ENCODE results near the gene GALR2.
A peak's percentile ranks its signal among the peaks of the same experiment; 100 is the strongest.
"Not testable (repeated sequence)": the region's sequence is repeated elsewhere in the genome, so short reads cannot be mapped to it uniquely, and the experiment has no call there.

GALR2 gene

DNA sequence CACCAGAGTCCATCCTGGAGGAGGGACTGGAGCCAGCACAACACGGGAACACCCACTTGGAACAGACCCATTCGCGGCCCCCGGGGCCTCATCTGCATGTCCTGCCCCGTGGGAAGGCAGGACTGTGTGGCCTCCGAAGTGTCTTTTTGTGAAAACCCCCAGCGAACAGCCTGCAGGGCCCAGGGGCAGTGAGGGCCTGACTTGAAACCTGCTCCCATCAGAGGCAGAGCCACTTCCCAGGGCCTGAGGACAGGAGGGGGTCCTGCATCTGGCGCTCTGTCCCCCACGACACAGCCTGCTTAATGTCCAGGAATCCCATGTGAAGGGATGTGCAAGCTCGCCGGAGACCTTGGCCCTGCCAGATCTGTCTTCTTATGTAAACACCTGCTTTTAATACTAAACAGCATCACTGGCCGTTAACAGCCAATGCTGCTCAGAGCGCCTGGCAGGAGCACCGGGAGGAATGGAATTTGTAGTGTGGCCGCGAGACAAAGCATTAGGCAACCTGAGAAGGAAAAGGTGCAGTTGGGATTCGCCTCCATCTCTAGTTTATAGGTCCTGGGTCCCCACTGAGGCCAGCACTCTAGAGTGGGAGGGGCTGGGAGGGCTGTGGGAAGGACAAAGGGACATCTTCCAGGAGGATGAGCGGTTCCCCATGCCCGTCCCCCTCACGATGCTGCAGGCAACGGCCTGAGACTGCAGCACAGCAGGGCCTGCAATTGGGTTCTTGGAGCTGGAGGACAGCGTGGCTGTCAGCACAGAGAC is 37.9 kb upstream of the GALR2 start:
- Histone ChIP-seq H3K9me3 (ENCODE audit: control insufficient read depth, low read length) (no peaks in the 10 kb centered on the region), H2AFZ (no peak overlapping the region), H3K4me2 (ENCODE audit: low read length) (no peak overlapping the region), H3K36me3 (ENCODE audit: control insufficient read depth, insufficient read depth, low read length) (no peaks in the 10 kb centered on the region), H3K9ac (no peak overlapping the region), H3K27me3 (ENCODE audit: control insufficient read depth, insufficient read depth, low read length) (no peaks in the 10 kb centered on the region), H3K27ac (no peak overlapping the region), H3K4me1 (peaks cover 4% of the 10 kb centered on the region), H3K79me2 (no peaks in the 10 kb centered on the region), H3K4me3 (ENCODE audit: low read depth, low read length) (no peak overlapping the region)
- TF ChIP-seq, protein P1, sequence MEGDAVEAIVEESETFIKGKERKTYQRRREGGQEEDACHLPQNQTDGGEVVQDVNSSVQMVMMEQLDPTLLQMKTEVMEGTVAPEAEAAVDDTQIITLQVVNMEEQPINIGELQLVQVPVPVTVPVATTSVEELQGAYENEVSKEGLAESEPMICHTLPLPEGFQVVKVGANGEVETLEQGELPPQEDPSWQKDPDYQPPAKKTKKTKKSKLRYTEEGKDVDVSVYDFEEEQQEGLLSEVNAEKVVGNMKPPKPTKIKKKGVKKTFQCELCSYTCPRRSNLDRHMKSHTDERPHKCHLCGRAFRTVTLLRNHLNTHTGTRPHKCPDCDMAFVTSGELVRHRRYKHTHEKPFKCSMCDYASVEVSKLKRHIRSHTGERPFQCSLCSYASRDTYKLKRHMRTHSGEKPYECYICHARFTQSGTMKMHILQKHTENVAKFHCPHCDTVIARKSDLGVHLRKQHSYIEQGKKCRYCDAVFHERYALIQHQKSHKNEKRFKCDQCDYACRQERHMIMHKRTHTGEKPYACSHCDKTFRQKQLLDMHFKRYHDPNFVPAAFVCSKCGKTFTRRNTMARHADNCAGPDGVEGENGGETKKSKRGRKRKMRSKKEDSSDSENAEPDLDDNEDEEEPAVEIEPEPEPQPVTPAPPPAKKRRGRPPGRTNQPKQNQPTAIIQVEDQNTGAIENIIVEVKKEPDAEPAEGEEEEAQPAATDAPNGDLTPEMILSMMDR (IDR thresholded peaks at IDR 0.05), result no peak

DNA sequence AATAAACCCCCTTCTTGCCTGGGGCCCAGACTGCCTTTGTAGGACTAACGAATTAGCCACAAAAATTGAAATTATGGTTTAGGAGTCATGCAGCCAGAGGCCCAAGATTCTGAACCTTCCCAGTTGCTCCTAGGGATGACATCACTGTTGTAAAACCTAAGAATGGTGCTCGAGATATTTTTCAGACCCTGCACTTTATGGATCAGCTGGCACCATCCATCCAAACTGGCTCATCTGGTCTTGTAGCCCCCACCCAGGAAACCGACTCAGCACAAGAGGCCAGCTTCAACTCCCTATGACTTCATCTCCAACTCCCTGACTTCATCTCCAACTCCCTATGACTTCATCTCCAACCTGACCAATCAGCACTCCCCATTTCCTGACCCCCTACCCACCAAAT is 36.5 kb upstream of the GALR2 start:
- TF ChIP-seq, protein P1 (IDR thresholded peaks at IDR 0.05), result no peak
- Histone ChIP-seq H3K4me2 (ENCODE audit: low read length) (no peak overlapping the region), H3K9me3 (ENCODE audit: control insufficient read depth, low read length) (no peaks in the 10 kb centered on the region), H3K79me2 (no peaks in the 10 kb centered on the region), H3K9ac (no peak overlapping the region), H2AFZ (no peak overlapping the region), H3K4me3 (ENCODE audit: low read depth, low read length) (no peak overlapping the region), H3K4me1 (no peaks in the 10 kb centered on the region), H3K36me3 (ENCODE audit: control insufficient read depth, insufficient read depth, low read length) (no peaks in the 10 kb centered on the region), H3K27me3 (ENCODE audit: control insufficient read depth, insufficient read depth, low read length) (no peaks in the 10 kb centered on the region), H3K27ac (no peak overlapping the region)

DNA sequence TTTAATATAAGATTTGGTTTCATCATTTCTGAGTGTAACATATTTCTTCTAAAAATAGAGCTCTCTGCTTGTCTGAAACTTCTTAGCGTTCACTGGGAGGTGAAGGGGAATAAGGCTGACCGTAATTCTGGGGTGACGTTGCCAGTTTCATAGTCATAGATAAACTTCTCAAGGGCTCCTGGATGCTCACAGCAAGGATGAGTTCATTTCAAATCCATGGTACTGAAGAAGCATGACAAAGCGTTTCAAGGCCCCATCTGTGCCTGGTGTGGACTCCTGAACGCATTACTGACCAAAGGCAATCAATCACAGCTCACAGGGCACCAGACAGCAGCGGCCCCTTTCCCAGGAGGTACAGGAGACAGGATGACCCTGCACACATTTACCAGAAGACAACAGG is 35.5 kb upstream of the GALR2 start:
- Histone ChIP-seq H3K4me3 (ENCODE audit: low read depth, low read length) (no peak overlapping the region), H3K79me2 (no peaks in the 10 kb centered on the region), H2AFZ (no peak overlapping the region), H3K36me3 (ENCODE audit: control insufficient read depth, insufficient read depth, low read length) (no peaks in the 10 kb centered on the region), H3K9ac (no peak overlapping the region), H3K4me1 (no peaks in the 10 kb centered on the region), H3K27ac (no peak overlapping the region), H3K9me3 (ENCODE audit: control insufficient read depth, low read length) (no peaks in the 10 kb centered on the region), H3K27me3 (ENCODE audit: control insufficient read depth, insufficient read depth, low read length) (no peaks in the 10 kb centered on the region), H3K4me2 (ENCODE audit: low read length) (no peak overlapping the region)
- TF ChIP-seq, protein P1 (IDR thresholded peaks at IDR 0.05), result no peak

DNA sequence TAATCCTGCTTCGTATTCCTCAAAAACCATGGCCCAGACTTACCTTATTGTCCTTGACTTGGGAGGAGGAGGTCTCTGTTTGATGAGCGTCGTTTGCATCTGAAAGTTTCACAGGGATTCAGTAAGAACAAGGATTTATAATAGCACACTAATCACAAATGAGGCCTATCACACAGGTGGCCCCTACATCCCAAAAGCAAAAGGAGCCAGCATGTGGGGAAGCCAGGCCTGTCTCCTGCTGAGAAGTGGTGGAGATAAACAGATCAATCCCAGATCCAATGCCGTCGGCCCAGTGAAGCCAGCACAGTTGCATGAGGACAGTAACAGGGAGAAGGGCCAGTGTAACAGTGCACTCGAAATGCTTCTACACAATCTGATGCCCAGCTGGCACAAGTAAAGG is 34.2 kb upstream of the GALR2 start:
- Histone ChIP-seq H3K79me2 (no peaks in the 10 kb centered on the region), H2AFZ (no peak overlapping the region), H3K9me3 (ENCODE audit: control insufficient read depth, low read length) (no peaks in the 10 kb centered on the region), H3K9ac (no peak overlapping the region), H3K27ac (no peak overlapping the region), H3K4me1 (peaks cover 12% of the 10 kb centered on the region), H3K36me3 (ENCODE audit: control insufficient read depth, insufficient read depth, low read length) (no peaks in the 10 kb centered on the region), H3K4me2 (ENCODE audit: low read length) (no peak overlapping the region), H3K4me3 (ENCODE audit: low read depth, low read length) (no peak overlapping the region), H3K27me3 (ENCODE audit: control insufficient read depth, insufficient read depth, low read length) (no peaks in the 10 kb centered on the region)
- TF ChIP-seq, protein P1 (IDR thresholded peaks at IDR 0.05), result no peak

DNA sequence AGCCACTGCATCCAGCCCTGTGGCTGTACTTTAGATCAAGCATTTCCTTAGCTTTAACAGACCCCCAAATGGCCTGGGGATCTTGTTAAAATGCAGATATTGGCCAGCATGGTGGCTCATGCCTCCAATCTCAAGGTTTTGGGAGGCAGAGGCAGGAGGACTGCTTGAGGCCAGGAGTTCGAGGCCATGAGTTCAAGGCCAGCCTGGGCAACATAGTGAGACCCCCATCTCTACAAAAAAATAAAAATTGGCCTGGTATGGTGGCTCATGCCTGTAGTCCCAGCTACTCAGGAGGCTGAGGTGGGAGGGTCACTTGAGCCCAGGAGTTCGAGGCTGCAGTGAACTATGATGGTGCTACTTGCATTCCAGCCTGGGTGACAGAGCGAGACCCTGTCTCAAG is 31.7 kb upstream of the GALR2 start:
- H3K79me2 ChIP-seq; H3K36me3 ChIP-seq (ENCODE audit: control insufficient read depth, insufficient read depth, low read length); H3K4me3 ChIP-seq (ENCODE audit: low read depth, low read length); H3K4me2 ChIP-seq (ENCODE audit: low read length); H3K9me3 ChIP-seq (ENCODE audit: control insufficient read depth, low read length); H3K27ac ChIP-seq; H3K27me3 ChIP-seq (ENCODE audit: control insufficient read depth, insufficient read depth, low read length); H3K9ac ChIP-seq; H2AFZ ChIP-seq: not testable (repeated sequence)
- peaks cover 29% of the 10 kb centered on the region for H3K4me1 ChIP-seq

DNA sequence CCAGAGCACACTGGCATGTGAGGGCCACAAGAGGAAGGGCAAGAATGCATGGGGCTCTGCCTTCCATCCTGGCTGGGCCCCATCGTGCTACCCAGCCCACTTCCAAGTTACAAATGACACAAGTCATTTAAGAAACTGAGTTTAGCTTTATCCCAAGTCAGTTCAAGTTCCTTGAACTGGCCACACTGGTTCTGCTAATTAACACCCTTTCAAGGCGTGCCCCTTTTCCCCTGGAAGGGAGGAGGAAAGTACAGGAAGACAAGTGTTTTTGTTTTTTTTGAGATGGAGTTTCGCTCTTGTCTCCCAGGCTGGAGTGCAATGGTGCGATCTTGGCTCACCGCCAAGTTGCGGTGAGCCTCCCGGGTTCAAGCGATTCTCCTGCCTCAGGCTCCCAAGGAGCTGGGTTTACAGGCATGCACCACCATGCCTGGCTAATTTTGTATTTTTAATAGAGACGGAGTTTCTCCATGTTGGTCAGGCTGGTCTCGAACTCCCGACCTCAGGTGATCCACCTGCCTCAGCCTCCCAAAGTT is 30.0 kb upstream of the GALR2 start:
- H3K27me3 ChIP-seq (ENCODE audit: control insufficient read depth, insufficient read depth, low read length); H3K4me3 ChIP-seq (ENCODE audit: low read depth, low read length); H3K4me2 ChIP-seq (ENCODE audit: low read length); H3K79me2 ChIP-seq; H3K36me3 ChIP-seq (ENCODE audit: control insufficient read depth, insufficient read depth, low read length); H3K9ac ChIP-seq; H3K9me3 ChIP-seq (ENCODE audit: control insufficient read depth, low read length); H2AFZ ChIP-seq: not testable (repeated sequence)
- Histone ChIP-seq H3K27ac (peak overlapping the region; percentile 89), H3K4me1 (peaks cover 29% of the 10 kb centered on the region)

Data from parathyroid adenoma (tissue), 2 donors.